Measurements from ENCODE around the gene SPRYD3.

The SPRYD3 gene

DNA sequence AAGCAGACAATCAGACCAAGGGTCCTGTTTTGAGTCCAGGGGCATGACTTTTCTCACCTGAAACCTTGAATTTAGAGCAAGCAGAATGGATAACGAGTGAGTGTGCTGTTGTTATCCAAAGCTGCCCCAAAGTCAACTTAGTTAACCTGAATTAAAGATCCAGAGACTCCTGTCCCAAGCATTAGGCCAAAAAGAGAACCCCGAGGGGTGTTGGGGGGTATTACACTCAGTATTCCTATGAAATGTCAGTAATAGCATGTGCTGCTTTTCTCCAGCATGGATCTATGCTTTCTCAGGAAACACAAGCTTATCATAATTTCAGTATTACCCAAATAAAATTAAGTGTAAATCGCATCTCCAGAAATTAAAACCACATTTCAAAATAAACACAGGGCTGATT is 53.9 kb downstream of the SPRYD3 start:
- DNase-seq (ENCODE audit: low read depth), result no peak

DNA sequence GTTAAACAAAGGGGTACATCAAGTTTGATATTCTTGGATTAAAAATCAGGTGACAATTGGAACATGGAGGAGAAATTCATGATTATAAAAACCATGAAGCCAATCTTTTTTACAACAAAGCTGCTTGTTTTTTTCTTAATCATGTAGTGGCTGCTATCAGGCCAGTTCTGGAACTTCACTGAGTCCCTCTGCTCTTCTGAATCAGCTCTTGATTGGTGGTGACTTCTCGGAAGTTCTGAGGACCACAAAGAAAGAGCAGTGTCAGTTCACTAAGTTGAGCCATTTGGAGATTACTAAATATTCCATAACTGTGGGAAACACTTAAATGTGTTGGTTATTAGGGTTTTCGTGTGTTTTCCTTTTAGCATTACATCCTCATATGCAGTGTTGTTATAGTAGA is 64.5 kb downstream of the SPRYD3 start:
- DNase-seq (ENCODE audit: low read depth), result no peak
